ENCODE data around the gene OTOP2.

OTOP2 gene

DNA sequence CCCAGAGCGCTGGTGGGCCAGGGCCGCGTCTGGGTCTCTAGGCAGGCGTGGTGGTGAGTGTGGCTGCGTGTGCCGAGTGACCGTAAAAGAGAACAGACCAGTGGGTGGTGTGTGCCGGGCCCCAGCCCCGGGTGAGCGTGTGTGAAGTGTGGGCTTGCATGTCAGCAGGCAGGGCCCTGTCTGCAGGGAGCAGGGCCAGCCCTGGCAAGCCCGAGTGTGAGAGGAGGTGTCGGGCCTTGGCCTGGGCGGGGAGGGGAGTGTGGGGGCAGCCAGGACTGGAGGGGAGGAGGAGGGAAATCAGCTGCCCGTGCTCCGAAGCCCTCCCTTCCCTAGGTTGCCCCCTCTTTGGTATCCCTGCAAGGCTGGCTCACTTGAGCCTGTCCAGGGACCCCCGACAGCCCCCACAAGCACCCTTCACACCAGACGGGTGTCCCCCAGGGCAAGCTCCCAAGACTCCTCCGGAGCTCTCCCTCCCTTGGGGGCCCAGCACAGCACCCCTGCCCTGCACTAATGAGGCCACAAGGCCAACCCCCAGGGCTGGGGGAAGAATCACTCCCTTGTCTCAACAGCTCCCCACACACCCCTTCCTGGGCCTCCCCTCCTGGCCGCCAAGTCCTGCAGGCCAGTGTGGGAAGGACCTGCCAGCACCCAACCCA lies 2.9 kb upstream of the OTOP2 start:
- TF ChIP-seq EZH2 (IDR thresholded peaks at IDR 0.05; ENCODE audit: borderline replicate concordance, low read length): no peak
- TF ChIP-seq, protein P1, sequence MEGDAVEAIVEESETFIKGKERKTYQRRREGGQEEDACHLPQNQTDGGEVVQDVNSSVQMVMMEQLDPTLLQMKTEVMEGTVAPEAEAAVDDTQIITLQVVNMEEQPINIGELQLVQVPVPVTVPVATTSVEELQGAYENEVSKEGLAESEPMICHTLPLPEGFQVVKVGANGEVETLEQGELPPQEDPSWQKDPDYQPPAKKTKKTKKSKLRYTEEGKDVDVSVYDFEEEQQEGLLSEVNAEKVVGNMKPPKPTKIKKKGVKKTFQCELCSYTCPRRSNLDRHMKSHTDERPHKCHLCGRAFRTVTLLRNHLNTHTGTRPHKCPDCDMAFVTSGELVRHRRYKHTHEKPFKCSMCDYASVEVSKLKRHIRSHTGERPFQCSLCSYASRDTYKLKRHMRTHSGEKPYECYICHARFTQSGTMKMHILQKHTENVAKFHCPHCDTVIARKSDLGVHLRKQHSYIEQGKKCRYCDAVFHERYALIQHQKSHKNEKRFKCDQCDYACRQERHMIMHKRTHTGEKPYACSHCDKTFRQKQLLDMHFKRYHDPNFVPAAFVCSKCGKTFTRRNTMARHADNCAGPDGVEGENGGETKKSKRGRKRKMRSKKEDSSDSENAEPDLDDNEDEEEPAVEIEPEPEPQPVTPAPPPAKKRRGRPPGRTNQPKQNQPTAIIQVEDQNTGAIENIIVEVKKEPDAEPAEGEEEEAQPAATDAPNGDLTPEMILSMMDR (IDR thresholded peaks at IDR 0.05; ENCODE audit: low read length): no peak
- no peak overlapping the region for H3K9ac ChIP-seq (ENCODE audit: low read length)
- no peaks in the 10 kb centered on the region for H3K9me3 ChIP-seq (ENCODE audit: low read length)
- peaks cover 7% of the 10 kb centered on the region; the same call in 1 of the 2 replicates for H3K27me3 ChIP-seq (ENCODE audit: insufficient read depth, low read length)
- no peaks in the 10 kb centered on the region for H3K36me3 ChIP-seq (ENCODE audit: insufficient read depth, low read length)
- peaks cover 4% of the 10 kb centered on the region for H3K4me1 ChIP-seq (ENCODE audit: insufficient read depth, low read length, severe bottlenecking)
- H3K4me2 ChIP-seq (ENCODE audit: low read length): no peak overlapping the region
- H3K79me2 ChIP-seq (ENCODE audit: insufficient read depth, low read length): no peaks in the 10 kb centered on the region
- H3K4me3 ChIP-seq (ENCODE audit: low read depth, low read length, poor library complexity, severe bottlenecking): no peak overlapping the region
- no peaks in the 10 kb centered on the region for H3F3A ChIP-seq (ENCODE audit: insufficient read depth, low read length)
- H3K9me2 ChIP-seq (ENCODE audit: low read depth, low read length): no peaks in the 10 kb centered on the region
- no peak overlapping the region for H2AFZ ChIP-seq (ENCODE audit: low read length)
- no peaks in the 10 kb centered on the region for H4K20me1 ChIP-seq (ENCODE audit: insufficient read depth, low read length)
- no peak overlapping the region for H3K27ac ChIP-seq (ENCODE audit: low read depth, low read length, poor library complexity, severe bottlenecking)

DNA sequence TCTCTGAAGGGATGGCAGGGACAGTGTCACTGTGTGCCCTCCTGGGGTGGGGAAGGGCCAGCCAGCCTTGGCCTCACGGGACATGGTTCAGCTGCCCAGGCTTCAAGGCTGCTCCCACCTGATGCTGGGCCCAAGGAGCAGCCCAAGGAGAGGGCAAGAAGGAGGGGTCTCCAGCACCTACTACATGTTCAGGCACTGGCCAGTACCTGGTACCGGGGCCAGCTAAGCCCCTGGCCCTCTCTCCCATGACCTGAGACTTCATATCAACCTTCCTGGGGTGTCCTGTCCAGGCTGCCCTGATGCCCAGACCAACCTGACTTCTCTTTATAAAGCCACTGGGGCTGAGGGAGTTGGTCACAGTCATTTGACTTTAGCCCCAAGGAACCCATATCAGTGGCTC lies 2.3 kb upstream of the OTOP2 start:
- Histone ChIP-seq H3K4me2 (ENCODE audit: low read length) (no peak overlapping the region), H3K9me3 (ENCODE audit: low read length) (no peaks in the 10 kb centered on the region), H3K4me1 (ENCODE audit: insufficient read depth, low read length, severe bottlenecking) (peaks cover 4% of the 10 kb centered on the region), H3K79me2 (ENCODE audit: insufficient read depth, low read length) (no peaks in the 10 kb centered on the region), H3K27ac (ENCODE audit: low read depth, low read length, poor library complexity, severe bottlenecking) (no peak overlapping the region), H3K9me2 (ENCODE audit: low read depth, low read length) (no peaks in the 10 kb centered on the region), H3K4me3 (ENCODE audit: low read depth, low read length, poor library complexity, severe bottlenecking) (no peak overlapping the region), H3K9ac (ENCODE audit: low read length) (no peak overlapping the region), H3F3A (ENCODE audit: insufficient read depth, low read length) (no peaks in the 10 kb centered on the region), H4K20me1 (ENCODE audit: insufficient read depth, low read length) (no peaks in the 10 kb centered on the region), H3K27me3 (ENCODE audit: insufficient read depth, low read length) (peaks cover 7% of the 10 kb centered on the region; the same call in 1 of the 2 replicates), H3K36me3 (ENCODE audit: insufficient read depth, low read length) (no peaks in the 10 kb centered on the region), H2AFZ (ENCODE audit: low read length) (no peak overlapping the region)
- no peak for TF ChIP-seq EZH2 (IDR thresholded peaks at IDR 0.05; ENCODE audit: borderline replicate concordance, low read length)
- TF ChIP-seq, protein P1 (IDR thresholded peaks at IDR 0.05; ENCODE audit: low read length): no peak

DNA sequence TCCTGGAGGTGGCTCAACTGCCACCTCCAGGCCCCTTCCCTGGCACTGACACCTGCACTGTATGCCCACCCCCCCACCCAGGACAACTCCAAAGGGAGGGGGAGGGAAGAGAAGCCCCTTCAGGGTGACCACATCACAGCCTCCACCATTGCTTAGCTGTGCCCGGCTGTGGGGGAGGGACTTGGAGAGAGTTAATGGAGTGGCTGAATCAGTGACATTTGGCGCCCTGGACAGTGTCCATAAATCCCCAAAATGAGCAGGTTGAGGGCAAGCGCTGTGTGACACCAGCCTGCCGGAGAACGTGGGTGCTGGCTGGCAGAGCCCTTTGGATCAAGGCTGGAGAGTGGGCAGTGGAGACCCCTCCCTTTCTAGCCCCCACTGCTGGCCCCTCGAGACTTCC lies 1.9 kb upstream of the OTOP2 start:
- H3K79me2 ChIP-seq (ENCODE audit: insufficient read depth, low read length): no peaks in the 10 kb centered on the region
- no peak overlapping the region for H3K4me3 ChIP-seq (ENCODE audit: low read depth, low read length, poor library complexity, severe bottlenecking)
- H3K27me3 ChIP-seq (ENCODE audit: insufficient read depth, low read length): peaks cover 7% of the 10 kb centered on the region; the same call in 1 of the 2 replicates
- no peak overlapping the region for H3K27ac ChIP-seq (ENCODE audit: low read depth, low read length, poor library complexity, severe bottlenecking)
- no peak overlapping the region for H3K9ac ChIP-seq (ENCODE audit: low read length)
- H4K20me1 ChIP-seq (ENCODE audit: insufficient read depth, low read length): no peaks in the 10 kb centered on the region
- H3K9me2 ChIP-seq (ENCODE audit: low read depth, low read length): no peaks in the 10 kb centered on the region
- no peak overlapping the region for H3K4me2 ChIP-seq (ENCODE audit: low read length)
- peaks cover 4% of the 10 kb centered on the region for H3K4me1 ChIP-seq (ENCODE audit: insufficient read depth, low read length, severe bottlenecking)
- H2AFZ ChIP-seq (ENCODE audit: low read length): no peak overlapping the region
- H3K36me3 ChIP-seq (ENCODE audit: insufficient read depth, low read length): no peaks in the 10 kb centered on the region
- no peaks in the 10 kb centered on the region for H3F3A ChIP-seq (ENCODE audit: insufficient read depth, low read length)
- H3K9me3 ChIP-seq (ENCODE audit: low read length): no peaks in the 10 kb centered on the region
- TF ChIP-seq EZH2 (IDR thresholded peaks at IDR 0.05; ENCODE audit: borderline replicate concordance, low read length): no peak
- TF ChIP-seq, protein P1 (IDR thresholded peaks at IDR 0.05; ENCODE audit: low read length): no peak
